Neuronal stem cell (in vitro differentiated cells): ENCODE measurements around the gene SMYD4.

ENCODE experiments used
- DNase-seq: peaks from one replicate; pipeline ENCODE4 v3.0.0-alpha.2; 2013; ENCODE audit warnings: low spot score
- H2AFZ ChIP-seq: one replicate; pipeline ENCODE4 v1.6.1; 2013; ENCODE audit warnings: mild to moderate bottlenecking, low read length, inconsistent platforms
- H2AK5ac ChIP-seq: 2 replicates; pipeline ENCODE4 v1.6.1; 2013; ENCODE audit warnings: low read depth, mild to moderate bottlenecking, inconsistent platforms, low read length, moderate library complexity, mixed read lengths
- H2BK120ac ChIP-seq: 2 replicates; pipeline ENCODE4 v1.6.1; 2013; ENCODE audit warnings: low read depth, mild to moderate bottlenecking, inconsistent platforms, low read length, moderate library complexity, mixed read lengths
- H2BK12ac ChIP-seq: one replicate; pipeline ENCODE4 v1.6.1; 2013; ENCODE audit warnings: low read length, inconsistent platforms
- H2BK15ac ChIP-seq: 2 replicates; pipeline ENCODE4 v1.6.1; 2013; ENCODE audit warnings: mild to moderate bottlenecking, low read length, inconsistent platforms, mixed read lengths
- H2BK5ac ChIP-seq: one replicate; pipeline ENCODE4 v1.6.1; 2013; ENCODE audit warnings: inconsistent platforms, mild to moderate bottlenecking, low read length, moderate library complexity
- H3K14ac ChIP-seq: one replicate; pipeline ENCODE4 v1.6.1; 2013; ENCODE audit warnings: low read length, inconsistent platforms
- H3K18ac ChIP-seq: 2 replicates; pipeline ENCODE4 v1.6.1; 2013; ENCODE audit warnings: low read length, inconsistent platforms
- H3K23ac ChIP-seq: 2 replicates; pipeline ENCODE4 v1.6.1; 2013; ENCODE audit warnings: low read depth, mild to moderate bottlenecking, mixed read lengths, low read length, inconsistent platforms; ENCODE audit not compliant: poor library complexity
- H3K27ac ChIP-seq: replicated peaks from 3 replicates; pipeline ENCODE4 v1.5.1; 2013; ENCODE audit warnings: low read length, inconsistent platforms
- H3K27me3 ChIP-seq, 3 experiments: 2 replicates each; pipeline ENCODE4 v1.6.1; 2013; ENCODE audit warnings: low read length in 3 of 3, mild to moderate bottlenecking in 2 of 3, inconsistent platforms in 1 of 3, low read depth in 1 of 3, mixed read lengths in 1 of 3, moderate library complexity in 1 of 3; ENCODE audit not compliant: control insufficient read depth in 3 of 3, insufficient read depth in 3 of 3
- H3K36me3 ChIP-seq, 2 donors: replicated peaks in 1 of 2; 2 replicates each; pipeline ENCODE4 v1.6.1; 2013; ENCODE audit warnings: low read length in 2 of 2; ENCODE audit not compliant: control insufficient read depth in 2 of 2, insufficient read depth in 2 of 2
- H3K4ac ChIP-seq: 2 replicates; pipeline ENCODE4 v1.6.1; 2013; ENCODE audit warnings: inconsistent platforms, mild to moderate bottlenecking, low read length, moderate library complexity
- H3K4me1 ChIP-seq, 2 donors: 1 replicate in 1 of 2; 2 replicates in 1 of 2; pipeline ENCODE4 v1.6.1; 2013; ENCODE audit warnings: low read length in 2 of 2, low read depth in 1 of 2; ENCODE audit not compliant: control insufficient read depth in 2 of 2, insufficient read depth in 1 of 2
- H3K4me2 ChIP-seq: one replicate; pipeline ENCODE4 v1.6.1; 2013; ENCODE audit warnings: mild to moderate bottlenecking, low read length, inconsistent platforms; ENCODE audit not compliant: insufficient read depth, poor library complexity, severe bottlenecking
- H3K4me3 ChIP-seq, 2 donors: 2 replicates each; pipeline ENCODE4 v1.5.1; 2013; ENCODE audit warnings: low read length in 2 of 2, mild to moderate bottlenecking in 2 of 2, inconsistent platforms in 1 of 2, moderate library complexity in 1 of 2
- H3K79me1 ChIP-seq: one replicate; pipeline ENCODE4 v1.6.1; 2013; ENCODE audit warnings: low read depth, mild to moderate bottlenecking, inconsistent platforms, low read length, moderate library complexity
- H3K9ac ChIP-seq: one replicate; pipeline ENCODE4 v1.6.1; 2013; ENCODE audit warnings: mild to moderate bottlenecking, low read depth, low read length, inconsistent platforms; ENCODE audit not compliant: poor library complexity
- H3K9me3 ChIP-seq, 2 donors: replicated peaks in 1 of 2; 2 replicates each; pipeline versions ENCODE3 to v1.6.1; 2013; ENCODE audit warnings: low read length in 2 of 2, mild to moderate bottlenecking in 2 of 2, inconsistent platforms in 1 of 2, low read depth in 1 of 2, mixed read lengths in 1 of 2, moderate library complexity in 1 of 2; ENCODE audit not compliant: control insufficient read depth in 2 of 2, insufficient read depth in 1 of 2
- H4K8ac ChIP-seq: one replicate; pipeline ENCODE4 v1.6.1; 2013; ENCODE audit warnings: low read depth, mild to moderate bottlenecking, inconsistent platforms, low read length, moderate library complexity
- H4K91ac ChIP-seq: one replicate; pipeline ENCODE4 v1.6.1; 2013; ENCODE audit warnings: low read length, low read depth, mild to moderate bottlenecking, inconsistent platforms; ENCODE audit not compliant: poor library complexity
- WGBS, 2 donors: extraction: QIAGEN DNeasy Blood & Tissue Kit; methylation state at CpG; one replicate each; pipeline ENCODE4 v1.1.7; 2013; ENCODE audit warnings: missing lambda C conversion rate in 2 of 2, mixed read lengths in 1 of 2; ENCODE audit not compliant: insufficient read length in 2 of 2, insufficient replicate concordance in 1 of 2; ENCODE audit errors: extremely low coverage in 2 of 2; 5-methylcytosine and 5-hydroxymethylcytosine counted together

The SMYD4 gene

GRCh38 chr17:1764284-1764683 lies 65.4 kb downstream of the SMYD4 start:
- no peak overlapping the region for H3K14ac ChIP-seq
- no peak overlapping the region for H2AK5ac ChIP-seq
- H3K36me3 ChIP-seq: peaks cover 0 to 2% of the 10 kb centered on the region in 2 donors
- DNase-seq: no peak
- no peak overlapping the region for H2BK12ac ChIP-seq
- H2AFZ ChIP-seq: peak overlapping the region; percentile 82
- H3K27ac ChIP-seq: no peak overlapping the region
- peaks cover 4% of the 10 kb centered on the region for H3K79me1 ChIP-seq
- no peak overlapping the region for H4K8ac ChIP-seq
- H3K27me3 ChIP-seq: no peaks in the 10 kb centered on the region
- no peak overlapping the region for H2BK120ac ChIP-seq
- H3K4me1 ChIP-seq: peaks cover 18 to 22% of the 10 kb centered on the region in 2 donors
- H3K9ac ChIP-seq: no peak overlapping the region
- H3K4ac ChIP-seq: no peak overlapping the region
- no peak overlapping the region for H3K4me3 ChIP-seq
- H3K18ac ChIP-seq: no peak overlapping the region
- WGBS, 2 donors: no CpG with 5 or more reads among the region's 11 CpGs
- H4K91ac ChIP-seq: no peak overlapping the region
- no peak overlapping the region for H2BK15ac ChIP-seq
- no peak overlapping the region for H3K23ac ChIP-seq
- no peak overlapping the region for H3K4me2 ChIP-seq
- H3K9me3 ChIP-seq: no peaks in the 10 kb centered on the region
- no peak overlapping the region for H2BK5ac ChIP-seq

GRCh38 chr17:1762901-1763898 lies 66.5 kb downstream of the SMYD4 start:
- Histone ChIP-seq H2AFZ (peak overlapping the region; percentile 85), H3K23ac (peak overlapping the region; percentile 52), H2BK120ac (peak overlapping the region; percentile 95), H3K27me3 (no peaks in the 10 kb centered on the region), H3K14ac (peak overlapping the region; percentile 38), H2BK15ac (peak overlapping the region; percentile 96), H4K8ac (peak overlapping the region; percentile 92), H2BK5ac (peak overlapping the region; percentile 44), H3K4me1 (peaks cover 18 to 22% of the 10 kb centered on the region in 2 donors), H3K18ac (peak overlapping the region; percentile 90), H3K9ac (peak overlapping the region; percentile 21), H3K4me2 (peak overlapping the region; percentile 74), H3K79me1 (peaks cover 4% of the 10 kb centered on the region), H4K91ac (no peak overlapping the region), H3K4ac (peak overlapping the region; percentile 10), H3K36me3 (peaks cover 0 to 2% of the 10 kb centered on the region in 2 donors), H3K27ac (no peak overlapping the region), H3K9me3 (no peaks in the 10 kb centered on the region), H2BK12ac (peak overlapping the region; percentile 94), H3K4me3 (peak overlapping the region; percentile 38 to 73), H2AK5ac (peak overlapping the region; percentile 96)
- peak; percentile 29 for DNase-seq
- no CpG with 5 or more reads among the region's 22 CpGs for WGBS, 2 donors

- no peak overlapping the region for H3K4ac ChIP-seq
- peak overlapping the region; percentile 6 for H3K23ac ChIP-seq
Observed at GRCh38 chr17:1762233-1762900, 67.3 kb downstream of the SMYD4 start.

GRCh38 chr17:1759529-1759928 lies 70.2 kb downstream of the SMYD4 start:
- no peak overlapping the region for H3K4me3 ChIP-seq
- H2BK120ac ChIP-seq: no peak overlapping the region
- H3K4me2 ChIP-seq: no peak overlapping the region
- H3K79me1 ChIP-seq: peaks cover 3% of the 10 kb centered on the region
- H2BK12ac ChIP-seq: no peak overlapping the region
- peaks cover 20 to 23% of the 10 kb centered on the region in 2 donors for H3K4me1 ChIP-seq
- no peak overlapping the region for H2BK15ac ChIP-seq
- H3K27me3 ChIP-seq: no peaks in the 10 kb centered on the region
- H3K9ac ChIP-seq: no peak overlapping the region
- no peak overlapping the region for H2BK5ac ChIP-seq
- DNase-seq: no peak
- no peak overlapping the region for H3K4ac ChIP-seq
- no peak overlapping the region for H2AFZ ChIP-seq
- H3K27ac ChIP-seq: no peak overlapping the region
- H3K23ac ChIP-seq: no peak overlapping the region
- H2AK5ac ChIP-seq: no peak overlapping the region
- H3K14ac ChIP-seq: no peak overlapping the region
- WGBS, 2 donors: no CpG with 5 or more reads among the region's 5 CpGs
- no peak overlapping the region for H3K18ac ChIP-seq
- no peaks in the 10 kb centered on the region for H3K36me3 ChIP-seq
- H4K91ac ChIP-seq: no peak overlapping the region
- H4K8ac ChIP-seq: no peak overlapping the region
- peaks cover 0 to 1% of the 10 kb centered on the region in 2 donors for H3K9me3 ChIP-seq

More at GRCh38 chr17:1762233-1762900, 67.3 kb downstream of the SMYD4 start:
- no peaks in the 10 kb centered on the region for H3K27me3 ChIP-seq
- no CpG with 5 or more reads among the region's 21 CpGs for WGBS, 2 donors
- H3K9ac ChIP-seq: peak overlapping the region; percentile 74
- peak overlapping the region; percentile 85 for H2AFZ ChIP-seq
- H2BK12ac ChIP-seq: peak overlapping the region; percentile 94
- H3K18ac ChIP-seq: peak overlapping the region; percentile 88
- H3K27ac ChIP-seq: peak overlapping the region; percentile 53
- H3K14ac ChIP-seq: peak overlapping the region; percentile 38
- peaks cover 18 to 21% of the 10 kb centered on the region in 2 donors for H3K4me1 ChIP-seq
- no peak overlapping the region for H4K91ac ChIP-seq
- peak overlapping the region; percentile 44 for H2BK5ac ChIP-seq
- peaks cover 2% of the 10 kb centered on the region for H3K79me1 ChIP-seq
- no peaks in the 10 kb centered on the region for H3K36me3 ChIP-seq
- peak overlapping the region; percentile 43 for H4K8ac ChIP-seq
- H2BK120ac ChIP-seq: peak overlapping the region; percentile 95
- no peaks in the 10 kb centered on the region for H3K9me3 ChIP-seq
- peak overlapping the region; percentile 74 for H3K4me2 ChIP-seq
- peak overlapping the region; percentile 38 to 73 for H3K4me3 ChIP-seq
- H2AK5ac ChIP-seq: peak overlapping the region; percentile 96
- H2BK15ac ChIP-seq: peak overlapping the region; percentile 96
- DNase-seq: no peak
